UCSD-AML1 (cell line): ENCODE measurements around the gene OR2T12.
A peak's percentile ranks its signal among the peaks of the same experiment; 100 is the strongest.
"Not testable (repeated sequence)": the region's sequence is repeated elsewhere in the genome, so short reads cannot be mapped to it uniquely, and the experiment has no call there.

Source experiments
- DNase-seq: peaks from one replicate; lab custom pipeline; 2025; ENCODE audit not compliant: unreplicated experiment; lab: John Stamatoyannopoulos, UW

The OR2T12 gene, protein sequence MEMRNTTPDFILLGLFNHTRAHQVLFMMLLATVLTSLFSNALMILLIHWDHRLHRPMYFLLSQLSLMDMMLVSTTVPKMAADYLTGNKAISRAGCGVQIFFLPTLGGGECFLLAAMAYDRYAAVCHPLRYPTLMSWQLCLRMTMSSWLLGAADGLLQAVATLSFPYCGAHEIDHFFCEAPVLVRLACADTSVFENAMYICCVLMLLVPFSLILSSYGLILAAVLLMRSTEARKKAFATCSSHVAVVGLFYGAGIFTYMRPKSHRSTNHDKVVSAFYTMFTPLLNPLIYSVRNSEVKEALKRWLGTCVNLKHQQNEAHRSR

DNA sequence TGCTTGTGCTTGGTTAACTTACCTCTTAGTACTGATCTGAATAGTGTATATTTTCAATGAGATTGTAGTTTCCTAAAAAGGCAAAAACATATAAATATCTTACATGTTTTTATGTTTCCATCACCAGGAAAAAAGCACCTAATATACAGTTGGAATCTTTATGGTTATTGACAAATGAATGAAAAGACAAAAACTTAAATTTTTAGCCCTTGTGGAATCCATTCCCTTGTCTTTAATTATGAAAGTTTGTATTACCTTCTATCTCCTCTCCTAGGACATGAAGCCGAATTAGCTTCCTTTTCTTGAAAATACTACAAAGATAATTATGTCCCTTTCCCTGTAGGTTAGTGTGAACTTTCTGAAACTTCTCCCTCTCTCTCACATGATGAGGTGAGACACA lies at the start of gene OR2T12:
TSS of gene OR2T12 (minus strand) at position 101 of the 400 bp plus-strand sequence. CDS start 7,846 bp downstream, outside the sequence.
- DNase-seq = no peak

DNA sequence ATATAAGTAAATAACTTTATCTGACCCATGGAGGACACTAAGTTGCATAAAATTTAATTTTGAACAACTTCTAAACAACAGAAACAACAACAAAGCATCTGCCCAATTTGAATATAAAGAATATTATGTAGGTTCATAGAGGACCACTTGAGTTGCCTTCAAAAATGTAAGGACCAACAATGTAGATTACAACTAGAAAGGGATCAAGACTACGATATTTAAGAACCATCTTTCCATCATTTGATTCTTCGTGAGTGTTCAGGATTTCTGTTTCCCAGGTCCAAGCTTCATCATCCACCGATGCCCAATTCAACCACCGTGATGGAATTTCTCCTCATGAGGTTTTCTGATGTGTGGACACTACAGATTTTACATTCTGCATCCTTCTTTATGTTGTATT lies 45.3 kb upstream of the OR2T12 start, which contains the start of gene OR14C36:
TSS of gene OR14C36 (plus strand) at position 301 of the 400 bp plus-strand sequence. CDS start at position 301, 0 bp downstream.
- DNase-seq = no peak

DNA sequence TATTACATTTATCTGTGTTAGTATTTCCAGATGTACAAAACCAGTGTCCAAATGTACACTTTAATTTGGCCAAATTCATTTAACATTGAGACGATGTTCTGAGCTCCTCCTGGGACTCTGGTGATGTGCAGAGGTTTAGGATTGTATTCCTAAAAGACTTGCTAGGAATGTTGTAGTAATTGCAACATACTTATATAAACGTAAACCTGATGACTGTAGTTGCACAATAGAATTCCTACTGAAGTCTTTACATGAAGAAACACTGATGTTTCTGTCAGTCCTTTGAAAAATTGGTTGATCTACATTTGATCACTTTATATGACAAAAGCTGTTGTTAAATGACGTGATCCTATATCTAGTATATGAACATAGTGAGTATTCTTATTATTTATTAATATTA lies 40.2 kb upstream of the OR2T12 start:
- no peak for DNase-seq

DNA sequence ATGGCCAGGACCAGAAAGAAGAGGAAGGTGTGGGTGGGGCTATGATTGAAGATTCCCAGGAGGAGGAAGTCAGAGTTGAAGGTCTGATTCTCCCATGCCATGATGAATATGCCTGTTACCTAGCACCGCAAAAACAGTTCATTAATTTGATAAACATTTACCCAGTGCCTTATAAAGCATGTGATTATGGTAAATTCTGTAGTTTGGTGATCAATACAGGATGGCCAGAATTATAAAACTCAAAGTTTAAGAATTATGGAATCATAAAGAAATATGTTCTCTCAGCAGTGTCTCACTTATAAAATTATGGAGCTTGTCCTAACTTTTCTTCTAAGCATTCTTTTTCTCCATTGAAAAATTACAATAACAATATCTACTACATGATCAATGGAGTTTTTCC lies 21.2 kb upstream of the OR2T12 start, which contains the start of gene OR2M7:
TSS of gene OR2M7 (minus strand) at position 101 of the 400 bp plus-strand sequence. CDS start at position 101, 0 bp downstream.
- DNase-seq = no peak

DNA sequence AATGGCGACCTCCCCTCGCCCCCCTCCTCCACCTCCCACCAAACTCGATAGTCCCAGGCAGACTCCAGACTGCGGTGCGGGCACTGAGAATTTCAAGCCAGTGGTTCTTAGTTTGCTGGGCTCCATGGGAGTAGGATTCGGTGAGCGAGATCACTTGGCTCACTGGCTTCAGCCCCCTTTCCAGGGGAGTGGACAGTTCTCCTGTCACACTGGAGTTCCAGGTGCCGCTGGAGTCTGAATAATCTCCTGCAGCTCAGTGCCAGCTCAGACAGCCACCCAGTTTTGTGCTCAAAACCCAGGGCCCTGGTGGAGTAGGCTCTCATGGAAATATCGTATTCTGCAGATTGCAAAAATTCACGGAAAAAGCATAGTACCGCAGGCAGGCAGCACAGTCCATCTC lies 13.6 kb upstream of the OR2T12 start:
- DNase-seq = no peak

DNA sequence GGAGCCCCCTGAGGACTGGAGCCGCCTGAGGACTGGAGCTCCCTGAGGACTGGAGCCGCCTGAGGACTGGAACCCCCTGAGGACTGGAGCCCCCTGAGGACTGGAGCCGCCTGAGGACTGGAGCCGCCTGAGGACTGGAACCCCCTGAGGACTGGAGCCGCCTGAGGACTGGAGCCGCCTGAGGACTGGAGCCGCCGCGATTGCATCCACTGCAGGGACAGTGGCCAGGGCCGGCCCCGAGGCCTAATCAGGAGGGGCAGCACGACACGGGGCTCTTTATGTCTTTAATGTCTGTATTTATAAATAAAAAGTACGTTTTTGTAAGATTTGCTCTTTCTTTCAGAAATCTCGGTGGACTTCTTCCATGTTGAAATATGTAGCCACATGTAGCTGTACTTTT lies 3.5 kb upstream of the OR2T12 start:
- not testable (repeated sequence) for DNase-seq

DNA sequence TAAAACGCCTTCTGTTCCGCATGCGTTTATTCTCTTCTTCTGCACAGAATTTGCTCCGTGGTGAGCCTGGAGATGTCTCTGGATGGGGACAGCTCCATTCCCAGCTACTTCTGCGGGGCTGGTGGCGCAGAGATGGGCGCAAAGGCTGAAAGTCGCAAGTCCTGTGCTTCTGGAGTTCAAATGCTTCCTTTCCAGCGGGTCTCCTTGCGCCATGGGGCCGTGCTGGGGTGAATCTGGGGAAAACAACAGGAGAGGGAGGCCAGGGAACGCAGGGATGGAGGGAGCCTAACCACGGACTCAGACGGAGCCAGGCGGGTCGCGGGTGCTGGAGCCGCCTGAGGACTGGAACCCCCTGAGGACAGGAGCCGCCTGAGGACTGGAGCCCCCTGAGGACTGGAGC lies 2.9 kb upstream of the OR2T12 start:
- no peak for DNase-seq

DNA sequence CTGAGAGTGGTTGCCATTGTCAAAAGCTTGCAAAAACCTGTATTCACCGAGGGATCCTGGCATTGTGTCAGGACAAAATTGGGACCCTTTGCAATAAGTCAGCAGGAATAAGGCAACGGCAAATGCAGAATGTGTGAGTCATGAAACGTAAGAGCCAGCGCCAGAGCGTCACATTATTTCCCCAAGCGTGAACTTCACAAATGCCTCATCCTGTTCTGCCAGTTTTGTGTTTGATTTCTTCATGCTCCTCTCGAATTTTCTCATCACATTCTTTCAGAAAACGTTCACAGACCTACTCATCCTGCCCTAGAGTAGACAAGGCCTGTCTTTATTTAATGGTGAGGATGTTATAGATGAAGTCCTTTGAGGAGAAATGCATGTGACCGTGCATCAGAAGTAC lies 2.4 kb upstream of the OR2T12 start:
- not testable (repeated sequence) for DNase-seq

DNA sequence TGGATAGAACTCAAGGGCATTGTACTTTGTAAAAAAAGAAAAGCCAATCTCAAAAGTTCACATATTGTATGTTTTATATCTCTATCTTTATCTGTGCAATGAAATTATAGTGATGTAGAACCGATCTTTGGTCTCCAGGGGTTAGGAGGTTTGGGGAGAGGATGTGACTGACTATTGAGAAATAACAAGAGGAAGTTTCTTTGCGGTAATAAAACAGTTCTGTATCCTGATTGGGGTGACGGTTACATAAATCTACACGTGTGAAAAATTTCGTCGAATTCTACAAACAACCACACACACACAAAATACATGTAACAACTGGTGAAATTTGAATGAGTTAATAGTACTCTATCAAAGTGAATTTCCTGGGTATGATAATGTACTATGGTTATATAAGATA lies 14.8 kb downstream of the OR2T12 start:
- DNase-seq = no peak

DNA sequence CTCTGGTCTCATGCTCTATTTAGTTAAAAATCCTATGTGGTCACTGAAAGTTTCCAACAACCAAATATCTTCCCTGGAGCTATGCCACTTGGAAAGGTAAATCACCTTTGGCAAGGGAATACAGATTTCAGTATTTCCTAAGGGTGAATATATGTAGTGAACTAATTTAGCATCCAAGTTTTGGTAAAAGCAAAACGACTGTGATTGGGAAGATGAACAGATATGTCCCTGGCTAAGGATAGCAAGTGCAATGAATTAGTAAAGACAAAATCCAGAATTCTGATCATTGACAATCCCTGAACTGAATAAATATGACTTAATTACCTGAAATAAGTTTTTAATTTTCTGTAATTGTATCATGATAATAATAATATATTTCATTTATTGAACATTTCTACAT lies 25.3 kb downstream of the OR2T12 start, which contains the start of gene OR2T33:
TSS of gene OR2T33 (minus strand) at position 101 of the 400 bp plus-strand sequence. CDS start 4,162 bp downstream, outside the sequence.
- DNase-seq = no peak

DNA sequence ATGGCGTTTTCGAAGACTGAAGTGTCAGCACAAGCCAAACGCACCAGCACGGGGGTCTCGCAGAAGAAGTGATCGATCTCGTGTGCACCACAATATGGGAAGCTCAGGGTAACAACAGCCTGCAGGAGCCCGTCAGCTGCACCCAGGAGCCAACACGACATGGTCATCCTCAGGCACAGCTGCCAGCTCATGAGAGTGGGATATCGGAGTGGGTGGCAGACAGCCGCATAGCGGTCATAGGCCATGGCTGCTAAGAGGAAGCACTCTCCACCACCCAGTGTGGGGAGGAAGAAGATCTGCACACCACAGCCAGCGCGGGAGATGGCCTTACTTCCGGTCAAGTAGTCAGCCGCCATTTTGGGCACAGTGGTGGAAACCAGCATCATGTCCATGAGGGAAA lies 30.0 kb downstream of the OR2T12 start:
- DNase-seq = not testable (repeated sequence)

DNA sequence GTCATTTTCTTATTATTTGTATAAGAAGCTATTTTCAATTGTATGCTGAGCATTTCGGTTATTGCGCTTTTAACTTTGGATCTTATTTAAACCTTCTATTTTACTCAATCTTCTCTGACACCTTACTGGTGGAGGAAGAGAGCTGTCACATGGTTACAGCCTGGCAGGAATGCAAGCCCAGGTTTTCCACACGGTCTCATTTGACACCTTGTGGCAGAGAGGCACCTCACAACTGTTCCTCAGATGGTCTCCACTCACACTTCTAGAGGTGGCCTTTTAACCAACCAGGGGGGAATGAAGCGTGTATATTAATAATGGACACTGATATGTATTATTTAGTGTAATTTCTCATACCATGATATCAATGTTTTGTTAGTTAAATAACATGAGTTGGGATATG lies 35.0 kb downstream of the OR2T12 start:
- no peak for DNase-seq

DNA sequence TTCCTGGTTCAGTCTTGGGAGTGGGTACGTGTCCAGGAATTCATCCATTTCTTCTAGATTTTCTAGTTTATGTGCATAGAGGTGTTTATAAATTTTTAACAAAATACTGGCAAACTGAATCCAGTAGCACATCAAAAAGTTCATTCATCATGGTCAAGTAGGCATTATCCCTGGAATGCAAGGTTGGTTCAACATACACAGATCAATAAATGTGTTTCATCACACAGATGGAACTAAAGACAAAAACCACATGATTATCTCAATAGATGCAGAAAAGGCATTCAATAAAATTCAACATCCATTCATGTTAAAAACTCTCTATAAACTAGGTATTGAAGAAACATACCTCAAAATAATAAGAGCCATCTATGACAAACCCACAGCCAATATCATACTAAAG lies 43.9 kb downstream of the OR2T12 start:
- not testable (repeated sequence) for DNase-seq

DNA sequence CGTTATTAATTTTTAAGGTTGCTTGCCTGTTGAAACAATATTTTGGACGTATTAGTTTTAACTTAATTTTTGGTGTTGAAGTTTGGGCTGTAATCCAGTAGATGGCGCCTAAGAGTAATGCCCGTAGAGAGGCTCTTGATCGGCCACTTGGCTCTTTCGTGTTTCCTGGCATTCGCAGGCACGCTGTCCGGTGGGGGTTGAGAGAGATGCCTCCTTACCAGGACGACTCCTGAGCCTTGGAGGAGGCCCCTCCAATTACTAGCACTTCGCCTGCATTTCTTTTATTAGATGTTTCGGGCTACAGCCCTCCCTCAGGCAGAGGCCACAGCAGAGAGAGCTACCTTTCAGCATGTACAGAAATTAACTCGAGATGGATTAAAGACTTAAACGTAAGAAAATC lies 60.0 kb downstream of the OR2T12 start:
- DNase-seq = peak; percentile 23
